Panc1 (cell line): ENCODE measurements around the gene B4GALT2. TPM values are rescaled to one million over a fixed set of nuclear protein-coding genes. Genes with fewer than 3 reads are reported as not detected.

Source experiments
- ATAC-seq: fragments of 200-7000 bp; cut with Tn5 transposase; 2 replicates; pipeline ENCODE4 v1.9.1; 2020; ENCODE audit warnings: mild to moderate bottlenecking, moderate library complexity
- BruUV-seq: library from RNA; stranded (reverse); fragments of 400-500 nt; replicated peaks from 2 replicates; lab custom pipeline; 2021; lab: Mats Ljungman, UMichigan
- CTCF ChIA-PET: fragments of 300-600 bp; sonication (Branson Sonifier 250); formaldehyde crosslinking; loops from one replicate; lab custom pipeline; 2022; ENCODE audit warnings: antibody characterized with exemption; lab: Charles Lee
- POLR2A ChIA-PET: fragments of 300-600 bp; sonication (Branson Sonifier 250); formaldehyde crosslinking; loops from one replicate; lab custom pipeline; 2022; ENCODE audit warnings: antibody characterized with exemption; lab: Charles Lee
- DNase-seq: peaks from one replicate; pipeline ENCODE4 v3.0.0-alpha.2; 2010; ENCODE audit warnings: low read depth, low spot score
- H3K27ac ChIP-seq: 2 replicates; pipeline ENCODE4 v1.5.1; 2011; ENCODE audit warnings: mild to moderate bottlenecking, low read length, inconsistent platforms
- H3K27me3 ChIP-seq: fragments of 200-500 bp; sonication (Bioruptor generic); 2 replicates; pipeline ENCODE4 v1.6.0; 2014; ENCODE audit warnings: low read length, inconsistent platforms; ENCODE audit not compliant: control insufficient read depth, insufficient read depth
- H3K36me3 ChIP-seq: fragments of 200-500 bp; sonication (Bioruptor generic); 2 replicates; pipeline ENCODE4 v1.5.1; 2014; ENCODE audit warnings: inconsistent platforms, mild to moderate bottlenecking, low read length, moderate library complexity; ENCODE audit not compliant: control insufficient read depth, insufficient read depth
- H3K4me1 ChIP-seq: 2 replicates; pipeline ENCODE4 v1.5.1; 2011; ENCODE audit warnings: inconsistent platforms, mild to moderate bottlenecking, low read length, moderate library complexity; ENCODE audit not compliant: control insufficient read depth, insufficient read depth
- H3K4me3 ChIP-seq, 2 experiments: 2 replicates each; pipeline ENCODE4 v1.5.1; 2011 to 2012; ENCODE audit warnings: low read depth in 2 of 2, low read length in 2 of 2, mild to moderate bottlenecking in 2 of 2, inconsistent platforms in 1 of 2, moderate library complexity in 1 of 2
- H3K9me3 ChIP-seq: fragments of 200-500 bp; sonication (Bioruptor generic); 2 replicates; pipeline ENCODE4 v1.5.1; 2014; ENCODE audit warnings: low read depth, mild to moderate bottlenecking, inconsistent platforms, low read length, moderate library complexity; ENCODE audit not compliant: control insufficient read depth, insufficient read depth
- POLR2AphosphoS5 ChIP-seq: IDR thresholded peaks from 2 replicates; pipeline ENCODE4 v1.6.1; 2012; ENCODE audit warnings: mild to moderate bottlenecking, low read depth, low read length, moderate library complexity
- SIN3A ChIP-seq: IDR thresholded peaks from 2 replicates; pipeline ENCODE4 v1.6.1; 2012; ENCODE audit warnings: low read depth, mild to moderate bottlenecking, low read length, moderate library complexity, borderline replicate concordance; ENCODE audit not compliant: insufficient read depth
- TCF7L2 ChIP-seq: IDR thresholded peaks from 2 replicates; pipeline ENCODE4 v1.6.1; 2011; ENCODE audit warnings: mild to moderate bottlenecking, low read depth, low read length, inconsistent platforms
- in situ Hi-C: cut with HindIII; loops from 2 replicates; pipeline ENCODE4 v1.10.0; 2016; ENCODE audit warnings: low sequenced_read_pairs, low pct_unique_long_range_greater_than_20kb
- intact Hi-C: fragments of 100-400 bp; cut with micrococcal nuclease; formaldehyde crosslinking; loops from one replicate; pipeline ENCODE4 v1.10.0; 2022; ENCODE audit not compliant: unreplicated experiment
- total RNA-seq: library from RNA; stranded (reverse); gene quantifications from one replicate; pipeline ENCODE4 v1.2.1, GENCODE V29; 2021; ENCODE audit not compliant: unreplicated experiment
- TF ChIP-seq, protein P1 (sequence below): fragments of 450-650 bp; IDR thresholded peaks from 2 replicates; pipeline ENCODE4 v1.5.1; 2017; ENCODE audit warnings: mild to moderate bottlenecking
- TF ChIP-seq, protein P2 (sequence below), 2 experiments: IDR thresholded peaks; 2 replicates each; pipeline ENCODE4 v1.6.1; 2011 to 2012; ENCODE audit warnings: low read depth in 2 of 2, control low read depth in 1 of 2, low read length in 1 of 2, mild to moderate bottlenecking in 1 of 2, moderate library complexity in 1 of 2; ENCODE audit not compliant: insufficient read depth in 1 of 2

The B4GALT2 gene
- total RNA-seq, 1 experiment from 2014 or later = 90.1 TPM

DNA sequence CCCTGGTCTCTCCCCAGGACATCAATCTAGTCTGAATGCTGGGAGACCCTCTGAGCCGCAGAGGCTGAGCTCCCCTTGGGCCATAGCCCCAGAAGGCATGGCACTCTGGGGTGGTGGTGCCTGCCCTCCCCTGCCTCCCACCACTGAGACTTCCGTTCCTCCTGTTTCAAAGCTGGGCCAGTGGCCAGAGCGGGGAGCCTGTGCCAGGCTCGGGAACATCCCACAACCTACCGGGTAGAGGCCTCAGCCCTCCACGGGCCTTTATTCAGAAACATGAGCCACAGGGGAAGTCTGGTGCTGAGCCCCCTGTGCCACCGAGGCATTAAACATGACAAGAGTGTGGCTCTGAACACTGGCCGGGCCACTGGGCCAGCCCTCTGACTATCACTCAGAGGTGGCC lies 20.4 kb downstream of the B4GALT2 start:
- CTCF ChIA-PET = no interaction called here
- no TSS peak for BruUV-seq
- intact Hi-C loops (no loop called here), in situ Hi-C loops (no loop called here)
- POLR2A ChIA-PET = no interaction called here
- Histone ChIP-seq H3K27me3 (no peaks in the 10 kb centered on the region), H3K27ac (no peak overlapping the region), H3K36me3 (no peaks in the 10 kb centered on the region), H3K4me1 (no peaks in the 10 kb centered on the region), H3K9me3 (no peaks in the 10 kb centered on the region), H3K4me3 (no peak overlapping the region)
- DNase-seq = no peak
- ATAC-seq = no peak
- TF ChIP-seq SIN3A (no peak), TCF7L2 (no peak)
- TF ChIP-seq, protein P1, sequence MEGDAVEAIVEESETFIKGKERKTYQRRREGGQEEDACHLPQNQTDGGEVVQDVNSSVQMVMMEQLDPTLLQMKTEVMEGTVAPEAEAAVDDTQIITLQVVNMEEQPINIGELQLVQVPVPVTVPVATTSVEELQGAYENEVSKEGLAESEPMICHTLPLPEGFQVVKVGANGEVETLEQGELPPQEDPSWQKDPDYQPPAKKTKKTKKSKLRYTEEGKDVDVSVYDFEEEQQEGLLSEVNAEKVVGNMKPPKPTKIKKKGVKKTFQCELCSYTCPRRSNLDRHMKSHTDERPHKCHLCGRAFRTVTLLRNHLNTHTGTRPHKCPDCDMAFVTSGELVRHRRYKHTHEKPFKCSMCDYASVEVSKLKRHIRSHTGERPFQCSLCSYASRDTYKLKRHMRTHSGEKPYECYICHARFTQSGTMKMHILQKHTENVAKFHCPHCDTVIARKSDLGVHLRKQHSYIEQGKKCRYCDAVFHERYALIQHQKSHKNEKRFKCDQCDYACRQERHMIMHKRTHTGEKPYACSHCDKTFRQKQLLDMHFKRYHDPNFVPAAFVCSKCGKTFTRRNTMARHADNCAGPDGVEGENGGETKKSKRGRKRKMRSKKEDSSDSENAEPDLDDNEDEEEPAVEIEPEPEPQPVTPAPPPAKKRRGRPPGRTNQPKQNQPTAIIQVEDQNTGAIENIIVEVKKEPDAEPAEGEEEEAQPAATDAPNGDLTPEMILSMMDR = no peak
- TF ChIP-seq, protein P2, sequence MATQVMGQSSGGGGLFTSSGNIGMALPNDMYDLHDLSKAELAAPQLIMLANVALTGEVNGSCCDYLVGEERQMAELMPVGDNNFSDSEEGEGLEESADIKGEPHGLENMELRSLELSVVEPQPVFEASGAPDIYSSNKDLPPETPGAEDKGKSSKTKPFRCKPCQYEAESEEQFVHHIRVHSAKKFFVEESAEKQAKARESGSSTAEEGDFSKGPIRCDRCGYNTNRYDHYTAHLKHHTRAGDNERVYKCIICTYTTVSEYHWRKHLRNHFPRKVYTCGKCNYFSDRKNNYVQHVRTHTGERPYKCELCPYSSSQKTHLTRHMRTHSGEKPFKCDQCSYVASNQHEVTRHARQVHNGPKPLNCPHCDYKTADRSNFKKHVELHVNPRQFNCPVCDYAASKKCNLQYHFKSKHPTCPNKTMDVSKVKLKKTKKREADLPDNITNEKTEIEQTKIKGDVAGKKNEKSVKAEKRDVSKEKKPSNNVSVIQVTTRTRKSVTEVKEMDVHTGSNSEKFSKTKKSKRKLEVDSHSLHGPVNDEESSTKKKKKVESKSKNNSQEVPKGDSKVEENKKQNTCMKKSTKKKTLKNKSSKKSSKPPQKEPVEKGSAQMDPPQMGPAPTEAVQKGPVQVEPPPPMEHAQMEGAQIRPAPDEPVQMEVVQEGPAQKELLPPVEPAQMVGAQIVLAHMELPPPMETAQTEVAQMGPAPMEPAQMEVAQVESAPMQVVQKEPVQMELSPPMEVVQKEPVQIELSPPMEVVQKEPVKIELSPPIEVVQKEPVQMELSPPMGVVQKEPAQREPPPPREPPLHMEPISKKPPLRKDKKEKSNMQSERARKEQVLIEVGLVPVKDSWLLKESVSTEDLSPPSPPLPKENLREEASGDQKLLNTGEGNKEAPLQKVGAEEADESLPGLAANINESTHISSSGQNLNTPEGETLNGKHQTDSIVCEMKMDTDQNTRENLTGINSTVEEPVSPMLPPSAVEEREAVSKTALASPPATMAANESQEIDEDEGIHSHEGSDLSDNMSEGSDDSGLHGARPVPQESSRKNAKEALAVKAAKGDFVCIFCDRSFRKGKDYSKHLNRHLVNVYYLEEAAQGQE (IDR thresholded peaks at IDR 0.05; ENCODE audit: insufficient read depth in 1 of 2, low read depth in 2 of 2, low read length in 1 of 2) = no peak

DNA sequence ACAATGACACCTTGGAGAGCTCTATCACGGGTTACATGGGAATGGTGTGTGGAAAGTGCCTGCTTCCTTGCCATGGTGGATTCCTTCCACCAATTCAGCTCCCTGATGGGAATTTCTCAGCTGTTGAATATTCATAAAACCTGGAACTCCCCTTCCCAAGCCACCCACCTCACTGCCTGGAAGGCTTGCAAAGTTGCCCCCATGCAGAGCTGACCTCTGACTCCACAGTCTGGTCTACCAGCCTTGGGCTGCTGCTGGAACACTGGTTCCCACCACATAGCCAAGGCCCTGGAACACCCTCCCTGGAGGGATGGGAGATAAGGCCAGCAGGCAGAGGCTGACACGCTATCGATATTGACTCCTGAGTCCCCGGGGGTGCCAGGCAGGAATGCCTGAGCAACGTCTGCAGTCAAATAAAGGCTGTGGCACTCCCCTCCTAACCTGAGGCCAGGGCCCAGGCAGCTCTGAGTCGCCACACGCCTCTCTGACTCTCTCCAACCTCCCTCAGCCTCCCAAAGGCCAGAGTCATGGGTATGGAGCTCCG lies 21.2 kb downstream of the B4GALT2 start:
- Histone ChIP-seq H3K27me3 (no peaks in the 10 kb centered on the region), H3K36me3 (no peaks in the 10 kb centered on the region), H3K4me1 (no peaks in the 10 kb centered on the region), H3K9me3 (no peaks in the 10 kb centered on the region), H3K27ac (no peak overlapping the region), H3K4me3 (no peak overlapping the region)
- ChIA-PET CTCF (no interaction called here), POLR2A (no interaction called here)
- DNase-seq (no peak), ATAC-seq (no peak)
- TF ChIP-seq SIN3A (no peak), POLR2AphosphoS5 (no peak), TCF7L2 (no peak)
- TF ChIP-seq, protein P2 (IDR thresholded peaks at IDR 0.05; ENCODE audit: insufficient read depth in 1 of 2, low read depth in 2 of 2, low read length in 1 of 2) = no peak
- TF ChIP-seq, protein P1 = no peak
- in situ Hi-C loops = no loop called here
- intact Hi-C loops = no loop called here
- BruUV-seq = no TSS peak
